H9 (cell line): Measurements from ENCODE around the gene PFDN1. TPM values are rescaled to one million over a fixed set of nuclear protein-coding genes. Genes with fewer than 3 reads are reported as not detected.

Source experiments
- DNase-seq: peaks from one replicate; pipeline ENCODE4 v3.0.0-alpha.2; 2017
- H2AFZ ChIP-seq: one replicate; pipeline ENCODE4 v1.6.1; 2013; ENCODE audit warnings: mild to moderate bottlenecking, low read length, control low read depth, moderate library complexity
- H2AK5ac ChIP-seq: 2 replicates; pipeline ENCODE4 v1.6.1; 2013; ENCODE audit warnings: low read length, control low read depth, mixed read lengths; ENCODE audit not compliant: insufficient read length
- H2BK120ac ChIP-seq: one replicate; pipeline ENCODE4 v1.6.1; 2013; ENCODE audit warnings: low read depth, mild to moderate bottlenecking, low read length, control low read depth, inconsistent platforms; ENCODE audit not compliant: poor library complexity, severe bottlenecking
- H2BK12ac ChIP-seq: 2 replicates; pipeline ENCODE4 v1.6.1; 2013; ENCODE audit warnings: low read length, control low read depth, mixed read lengths, low read depth; ENCODE audit not compliant: insufficient read length
- H2BK15ac ChIP-seq: 2 replicates; pipeline ENCODE4 v1.6.1; 2013; ENCODE audit warnings: low read depth, low read length, control low read depth
- H2BK20ac ChIP-seq: one replicate; pipeline ENCODE4 v1.6.1; 2013; ENCODE audit warnings: low read depth, mild to moderate bottlenecking, low read length, control low read depth, inconsistent platforms; ENCODE audit not compliant: poor library complexity, severe bottlenecking
- H2BK5ac ChIP-seq: 2 replicates; pipeline ENCODE4 v1.6.1; 2013; ENCODE audit warnings: low read length, control low read depth, mixed read lengths; ENCODE audit not compliant: insufficient read length
- H3K14ac ChIP-seq: 2 replicates; pipeline ENCODE4 v1.6.1; 2013; ENCODE audit warnings: low read length, control low read depth; ENCODE audit not compliant: insufficient read depth
- H3K18ac ChIP-seq: 2 replicates; pipeline ENCODE4 v1.6.1; 2013; ENCODE audit warnings: low read depth, mild to moderate bottlenecking, mixed read lengths, low read length, control low read depth; ENCODE audit not compliant: insufficient read length
- H3K23ac ChIP-seq: 2 replicates; pipeline ENCODE4 v1.6.1; 2013; ENCODE audit warnings: low read length, control low read depth, mixed read lengths, low read depth; ENCODE audit not compliant: insufficient read length
- H3K23me2 ChIP-seq: 2 replicates; pipeline ENCODE4 v1.6.1; 2013; ENCODE audit warnings: low read depth, mild to moderate bottlenecking, mixed read lengths, low read length, control low read depth; ENCODE audit not compliant: insufficient read length, poor library complexity, severe bottlenecking
- H3K27ac ChIP-seq: 2 replicates; pipeline ENCODE4 v1.5.1; 2013; ENCODE audit warnings: low read length, control low read depth, mixed read lengths, low read depth; ENCODE audit not compliant: insufficient read length
- H3K27me3 ChIP-seq: 2 replicates; pipeline ENCODE4 v1.6.1; 2013; ENCODE audit warnings: low read length, control low read depth, inconsistent platforms; ENCODE audit not compliant: insufficient read depth
- H3K4ac ChIP-seq: 2 replicates; pipeline ENCODE4 v1.6.1; 2013; ENCODE audit warnings: low read depth, mild to moderate bottlenecking, control low read depth, inconsistent platforms, low read length, moderate library complexity
- H3K4me1 ChIP-seq: 2 replicates; pipeline ENCODE4 v1.6.1; 2013; ENCODE audit warnings: low read length, control low read depth, inconsistent platforms; ENCODE audit not compliant: insufficient read depth
- H3K4me2 ChIP-seq: 2 replicates; pipeline ENCODE4 v1.6.1; 2013; ENCODE audit warnings: low read length, control low read depth, mixed read lengths; ENCODE audit not compliant: insufficient read length, insufficient read depth
- H3K56ac ChIP-seq: 2 replicates; pipeline ENCODE4 v1.6.1; 2013; ENCODE audit warnings: low read depth, mild to moderate bottlenecking, mixed read lengths, low read length, control low read depth; ENCODE audit not compliant: insufficient read length
- H3K79me1 ChIP-seq: 2 replicates; pipeline ENCODE4 v1.6.1; 2013; ENCODE audit warnings: low read depth, mild to moderate bottlenecking, moderate library complexity, low read length, control low read depth, inconsistent platforms; ENCODE audit not compliant: insufficient read depth, poor library complexity, severe bottlenecking
- H3K79me2 ChIP-seq: 2 replicates; pipeline ENCODE4 v1.6.1; 2013; ENCODE audit warnings: low read length, control low read depth, inconsistent platforms; ENCODE audit not compliant: insufficient read depth
- H3K9ac ChIP-seq: 2 replicates; pipeline ENCODE4 v1.6.1; 2013; ENCODE audit warnings: low read length, control low read depth, mixed read lengths; ENCODE audit not compliant: insufficient read length; ENCODE audit errors: extremely low read depth
- H3K9me3 ChIP-seq: one replicate; pipeline ENCODE4 v1.6.1; 2013; ENCODE audit warnings: low read depth, low read length, inconsistent platforms; ENCODE audit not compliant: control insufficient read depth
- H3T11ph ChIP-seq: one replicate; pipeline ENCODE4 v1.6.1; 2013; ENCODE audit warnings: mild to moderate bottlenecking, low read length, control low read depth, inconsistent platforms
- H4K20me1 ChIP-seq: one replicate; pipeline ENCODE4 v1.6.1; 2013; ENCODE audit not compliant: control insufficient read depth, insufficient read length, insufficient read depth
- H4K5ac ChIP-seq: 2 replicates; pipeline ENCODE4 v1.6.1; 2013; ENCODE audit warnings: low read depth, mild to moderate bottlenecking, mixed read lengths, low read length, control low read depth; ENCODE audit not compliant: insufficient read length
- H4K8ac ChIP-seq: replicated peaks from 2 replicates; pipeline ENCODE4 v1.6.1; 2013; ENCODE audit warnings: low read length, control low read depth, mixed read lengths, low read depth; ENCODE audit not compliant: insufficient read length
- H4K91ac ChIP-seq: 2 replicates; pipeline ENCODE4 v1.6.1; 2013; ENCODE audit warnings: low read depth, mild to moderate bottlenecking, moderate library complexity, mixed read lengths, low read length, control low read depth; ENCODE audit not compliant: insufficient read length
- H3K27ac Mint-ChIP-seq, 3 experiments: 2 replicates in 2 of 3; 3 replicates in 1 of 3; pipeline ENCODE4 v1.8.0; 2020 to 2021; ENCODE audit warnings: mixed read lengths in 3 of 3, mild to moderate bottlenecking in 1 of 3, moderate library complexity in 1 of 3
- H3K27me3 Mint-ChIP-seq: 2 replicates; pipeline ENCODE4 v1.8.0; 2021; ENCODE audit warnings: low read depth, mild to moderate bottlenecking, moderate library complexity, mixed read lengths
- H3K36me3 Mint-ChIP-seq, 3 experiments: 2 replicates in 2 of 3; 3 replicates in 1 of 3; pipeline ENCODE4 v1.8.0; 2020 to 2021; ENCODE audit warnings: low read depth in 3 of 3, mixed read lengths in 3 of 3; ENCODE audit not compliant: insufficient read depth in 1 of 3
- H3K4me1 Mint-ChIP-seq, 2 experiments: 2 replicates each; pipeline ENCODE4 v1.8.0; 2020; ENCODE audit warnings: mixed read lengths in 2 of 2
- H3K4me3 Mint-ChIP-seq, 2 experiments: 2 replicates in 1 of 2; 3 replicates in 1 of 2; pipeline ENCODE4 v1.8.0; 2020 to 2021; ENCODE audit warnings: mild to moderate bottlenecking in 2 of 2, mixed read lengths in 2 of 2, moderate library complexity in 1 of 2
- H3K9me3 Mint-ChIP-seq, 2 experiments: 2 replicates in 1 of 2; 3 replicates in 1 of 2; pipeline ENCODE4 v1.8.0; 2020; ENCODE audit warnings: mild to moderate bottlenecking in 2 of 2, mixed read lengths in 2 of 2, moderate library complexity in 1 of 2
- CTCF ChIP-seq: fragments of 200-600 bp; sonication (generic); conservative IDR thresholded peaks from 3 replicates; pipeline ENCODE4 v1.8.0; 2021; ENCODE audit warnings: antibody characterized with exemption, mild to moderate bottlenecking
- total RNA-seq: library from RNA; stranded (reverse); gene quantifications from 2 replicates; pipeline ENCODE4 v1.2.1, GENCODE V29; 2021

Gene PFDN1
- total RNA-seq, 1 experiment from 2014 or later: 58.3 TPM

- H4K5ac ChIP-seq: no peak overlapping the region
- no peak overlapping the region for H3K14ac ChIP-seq
- H4K20me1 ChIP-seq: no peaks in the 10 kb centered on the region
- no peak overlapping the region for H2BK12ac ChIP-seq
- H3K4me1 Mint-ChIP-seq: peaks cover 9 to 14% of the 10 kb centered on the region in 2 experiments
- no peak overlapping the region for H2AFZ ChIP-seq
- no peaks in the 10 kb centered on the region for H3K79me2 ChIP-seq
- no peak overlapping the region for H3K9ac ChIP-seq
- no peak overlapping the region for H3T11ph ChIP-seq
- no peak for DNase-seq
- H3K36me3 Mint-ChIP-seq: peaks cover 0 to 4% (median 0%) of the 10 kb centered on the region in 3 experiments; a peak in 3 of 7 replicates
- no peak overlapping the region for H2BK120ac ChIP-seq
- H2AK5ac ChIP-seq: no peak overlapping the region
- no peaks in the 10 kb centered on the region for H3K79me1 ChIP-seq
- H3K23ac ChIP-seq: no peak overlapping the region
- H3K4me3 Mint-ChIP-seq: no peak overlapping the region
- no peak overlapping the region for H3K18ac ChIP-seq
- no peak overlapping the region for H3K56ac ChIP-seq
- H2BK15ac ChIP-seq: no peak overlapping the region
- no peak overlapping the region for H2BK20ac ChIP-seq
- TF ChIP-seq CTCF: no peak
- no peaks in the 10 kb centered on the region for H3K9me3 Mint-ChIP-seq
- H3K27ac ChIP-seq: no peak overlapping the region
- no peak overlapping the region for H2BK5ac ChIP-seq
- H3K4ac ChIP-seq: no peak overlapping the region
- H3K4me1 ChIP-seq: no peaks in the 10 kb centered on the region; the same call in 1 of the 2 replicates
- peaks cover 3% of the 10 kb centered on the region; the same call in 1 of the 2 replicates for H3K27me3 ChIP-seq
- H3K4me2 ChIP-seq: no peak overlapping the region
- no peak overlapping the region for H4K91ac ChIP-seq
- no peak overlapping the region for H3K27ac Mint-ChIP-seq
- no peak overlapping the region for H4K8ac ChIP-seq
- H3K27me3 Mint-ChIP-seq: peaks cover 9% of the 10 kb centered on the region
- H3K23me2 ChIP-seq: peaks cover 2% of the 10 kb centered on the region
- H3K9me3 ChIP-seq: no peaks in the 10 kb centered on the region
These were observed 37.8 kb upstream of the PFDN1 start for GRCh38 chr5:140340605-140341121.
